K562 (cell line): ENCODE measurements around the gene TLR5. TPM values are rescaled to one million over a fixed set of nuclear protein-coding genes. Genes with fewer than 3 reads are reported as not detected.

Source experiments
- ARID2 ChIP-seq: fragments of 450-650 bp; IDR thresholded peaks from 2 replicates; pipeline ENCODE4 v1.6.1; 2017; ENCODE audit warnings: antibody characterized with exemption, mild to moderate bottlenecking
- FOXJ3 ChIP-seq: sonication (generic); formaldehyde crosslinking; IDR thresholded peaks from 2 replicates; pipeline ENCODE4 v1.4.0; 2020; ENCODE audit warnings: mild to moderate bottlenecking, missing genetic modification reagents
- JUN ChIP-seq, 2 experiments: sonication (generic) in 1 of 2; formaldehyde crosslinking in 1 of 2; IDR thresholded peaks; 2 replicates each; pipeline versions ENCODE4 v1.6.1 to v1.8.0; 2012 to 2022; ENCODE audit warnings: borderline replicate concordance in 2 of 2, mild to moderate bottlenecking in 2 of 2, improper control_type of control experiment in 1 of 2, low read depth in 1 of 2, low read length in 1 of 2, missing genetic modification reagents in 1 of 2
- KHSRP ChIP-seq: fragments of 450-650 bp; IDR thresholded peaks from 2 replicates; pipeline ENCODE4 v1.6.1; 2017
- L3MBTL2 ChIP-seq: fragments of 450-650 bp; IDR thresholded peaks from 2 replicates; pipeline ENCODE4 v1.6.1; 2016; ENCODE audit warnings: mild to moderate bottlenecking, moderate library complexity
- POLR2G ChIP-seq: fragments of 200-400 bp; formaldehyde crosslinking; IDR thresholded peaks from 2 replicates; pipeline ENCODE4 v1.6.1; 2017; ENCODE audit warnings: low read depth, mild to moderate bottlenecking, antibody characterized with exemption, low read length, moderate library complexity
- RCOR1 ChIP-seq, 2 experiments: IDR thresholded peaks; 2 replicates each; pipeline ENCODE4 v1.6.1; 2012; ENCODE audit warnings: low read depth in 2 of 2, low read length in 2 of 2, borderline replicate concordance in 1 of 2, improper control_type of control experiment in 1 of 2
- polyA plus RNA-seq, 8 experiments: library from polyadenylated mRNA; depleted of rRNA in 4 of 8; stranded (reverse) in 5 of 8; unstranded in 3 of 8; fragments of >200 nt; fragmentation: Nextera tagmentation in 2 of 8; fragmentation: Illumina TruSeq in 1 of 8; extraction: Ambion mirVana in 2 of 8; extraction: Trizol in 1 of 8; gene quantifications; 2 replicates each; pipeline versions ENCODE4 v1.2.1 to v1.2.3, GENCODE V29; 2011 to 2014; ENCODE audit warnings: inconsistent platforms in 1 of 8, missing spikeins in 1 of 8
- total RNA-seq, 7 experiments: library from RNA; depleted of rRNA in 6 of 7; stranded (reverse); fragments of >200 nt in 6 of 7; fragmentation: Illumina TruSeq in 2 of 7; extraction: Trizol in 2 of 7; gene quantifications; 2 replicates each; pipeline versions ENCODE4 v1.2.1 to v1.2.3, GENCODE V29; 2011 to 2021; ENCODE audit warnings: low replicate concordance in 1 of 7
- TF ChIP-seq, protein P1 (sequence below): fragments of 450-650 bp; conservative IDR thresholded peaks from 2 replicates; pipeline ENCODE4 v1.6.1; 2016; ENCODE audit warnings: missing genetic modification characterization, low read depth, mild to moderate bottlenecking, control low read depth, missing compliant biosample characterization
- TF ChIP-seq, protein P2 (sequence below), 2 experiments: IDR thresholded peaks; 2 replicates each; pipeline ENCODE4 v1.6.1; 2012; ENCODE audit warnings: improper control_type of control experiment in 2 of 2, low read depth in 2 of 2, low read length in 2 of 2, borderline replicate concordance in 1 of 2
- TF ChIP-seq, protein P3 (sequence below): fragments of 450-650 bp; IDR thresholded peaks from 2 replicates; pipeline ENCODE4 v1.6.1; 2016; ENCODE audit warnings: mild to moderate bottlenecking, moderate library complexity

Gene TLR5
- total and polyA plus RNA-seq, 9 of the 15 experiments (the other 6 are each of a cell fraction or from before 2014, with no cell fraction given) = 0.93 to 7.4 (median 1.9) TPM

DNA sequence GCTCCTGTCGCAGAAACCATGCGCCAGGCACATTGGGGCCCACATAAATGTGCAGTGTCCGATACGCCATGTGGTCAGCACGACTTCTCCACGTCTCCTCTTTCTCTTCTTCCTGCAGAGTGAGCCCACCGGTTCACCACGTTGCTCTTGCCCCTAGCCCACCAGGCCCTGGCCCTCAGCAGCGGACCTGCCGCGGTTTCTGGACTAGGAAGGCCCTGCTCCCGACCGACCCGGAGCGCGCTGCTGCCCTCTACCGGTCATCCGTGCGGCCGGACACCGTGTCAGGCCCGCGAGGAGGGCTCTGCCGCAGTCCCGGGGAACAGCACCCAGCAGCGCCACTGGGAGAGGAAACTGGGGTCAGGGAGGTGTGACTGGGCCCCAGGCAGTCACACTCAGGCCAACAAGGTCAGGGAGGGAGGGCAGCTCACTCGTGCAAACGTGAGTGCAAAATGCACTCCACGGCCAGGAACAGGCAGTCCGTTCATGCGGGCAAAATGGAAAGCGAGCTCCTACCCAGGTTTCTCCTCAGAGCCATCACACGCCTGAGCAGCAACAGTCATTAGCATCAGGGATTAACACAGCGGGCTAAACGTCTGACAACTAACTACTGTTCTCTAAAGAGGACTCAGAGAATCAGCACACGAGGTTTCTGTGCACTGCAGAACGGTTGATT lies 13.7 kb downstream of the TLR5 start (continued):
- TF ChIP-seq POLR2G (0 out of 2 replicates have a peak, but pooled peaks have one; percentile 28), L3MBTL2 (peak; percentile 54; the same call in 1 of the 2 replicates), RCOR1 (IDR thresholded peaks at IDR 0.05; ENCODE audit: borderline replicate concordance in 1 of 2, low read depth in 2 of 2, low read length in 2 of 2) (0 out of 4 replicates have a peak, but pooled peaks of 1 of the 2 experiments have one; percentile 9), ARID2 (no peak), JUN (IDR thresholded peaks at IDR 0.05; ENCODE audit: borderline replicate concordance, low read depth, low read length) (no peak), JUN (CRISPR knock-in tag; IDR thresholded peaks at IDR 0.05; ENCODE audit: borderline replicate concordance) (no peak), FOXJ3 (CRISPR knock-in tag) (no peak), KHSRP (no peak)
- TF ChIP-seq, protein P1, sequence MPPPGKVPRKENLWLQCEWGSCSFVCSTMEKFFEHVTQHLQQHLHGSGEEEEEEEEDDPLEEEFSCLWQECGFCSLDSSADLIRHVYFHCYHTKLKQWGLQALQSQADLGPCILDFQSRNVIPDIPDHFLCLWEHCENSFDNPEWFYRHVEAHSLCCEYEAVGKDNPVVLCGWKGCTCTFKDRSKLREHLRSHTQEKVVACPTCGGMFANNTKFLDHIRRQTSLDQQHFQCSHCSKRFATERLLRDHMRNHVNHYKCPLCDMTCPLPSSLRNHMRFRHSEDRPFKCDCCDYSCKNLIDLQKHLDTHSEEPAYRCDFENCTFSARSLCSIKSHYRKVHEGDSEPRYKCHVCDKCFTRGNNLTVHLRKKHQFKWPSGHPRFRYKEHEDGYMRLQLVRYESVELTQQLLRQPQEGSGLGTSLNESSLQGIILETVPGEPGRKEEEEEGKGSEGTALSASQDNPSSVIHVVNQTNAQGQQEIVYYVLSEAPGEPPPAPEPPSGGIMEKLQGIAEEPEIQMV = peak; percentile 65; the same call in 1 of the 2 replicates
- TF ChIP-seq, protein P2, sequence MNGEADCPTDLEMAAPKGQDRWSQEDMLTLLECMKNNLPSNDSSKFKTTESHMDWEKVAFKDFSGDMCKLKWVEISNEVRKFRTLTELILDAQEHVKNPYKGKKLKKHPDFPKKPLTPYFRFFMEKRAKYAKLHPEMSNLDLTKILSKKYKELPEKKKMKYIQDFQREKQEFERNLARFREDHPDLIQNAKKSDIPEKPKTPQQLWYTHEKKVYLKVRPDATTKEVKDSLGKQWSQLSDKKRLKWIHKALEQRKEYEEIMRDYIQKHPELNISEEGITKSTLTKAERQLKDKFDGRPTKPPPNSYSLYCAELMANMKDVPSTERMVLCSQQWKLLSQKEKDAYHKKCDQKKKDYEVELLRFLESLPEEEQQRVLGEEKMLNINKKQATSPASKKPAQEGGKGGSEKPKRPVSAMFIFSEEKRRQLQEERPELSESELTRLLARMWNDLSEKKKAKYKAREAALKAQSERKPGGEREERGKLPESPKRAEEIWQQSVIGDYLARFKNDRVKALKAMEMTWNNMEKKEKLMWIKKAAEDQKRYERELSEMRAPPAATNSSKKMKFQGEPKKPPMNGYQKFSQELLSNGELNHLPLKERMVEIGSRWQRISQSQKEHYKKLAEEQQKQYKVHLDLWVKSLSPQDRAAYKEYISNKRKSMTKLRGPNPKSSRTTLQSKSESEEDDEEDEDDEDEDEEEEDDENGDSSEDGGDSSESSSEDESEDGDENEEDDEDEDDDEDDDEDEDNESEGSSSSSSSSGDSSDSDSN (IDR thresholded peaks at IDR 0.05; ENCODE audit: borderline replicate concordance in 1 of 2, low read depth in 2 of 2, low read length in 2 of 2) = peak in 1 of 2 experiments; percentile 63; a peak in 1 of 4 replicates
- TF ChIP-seq, protein P3, sequence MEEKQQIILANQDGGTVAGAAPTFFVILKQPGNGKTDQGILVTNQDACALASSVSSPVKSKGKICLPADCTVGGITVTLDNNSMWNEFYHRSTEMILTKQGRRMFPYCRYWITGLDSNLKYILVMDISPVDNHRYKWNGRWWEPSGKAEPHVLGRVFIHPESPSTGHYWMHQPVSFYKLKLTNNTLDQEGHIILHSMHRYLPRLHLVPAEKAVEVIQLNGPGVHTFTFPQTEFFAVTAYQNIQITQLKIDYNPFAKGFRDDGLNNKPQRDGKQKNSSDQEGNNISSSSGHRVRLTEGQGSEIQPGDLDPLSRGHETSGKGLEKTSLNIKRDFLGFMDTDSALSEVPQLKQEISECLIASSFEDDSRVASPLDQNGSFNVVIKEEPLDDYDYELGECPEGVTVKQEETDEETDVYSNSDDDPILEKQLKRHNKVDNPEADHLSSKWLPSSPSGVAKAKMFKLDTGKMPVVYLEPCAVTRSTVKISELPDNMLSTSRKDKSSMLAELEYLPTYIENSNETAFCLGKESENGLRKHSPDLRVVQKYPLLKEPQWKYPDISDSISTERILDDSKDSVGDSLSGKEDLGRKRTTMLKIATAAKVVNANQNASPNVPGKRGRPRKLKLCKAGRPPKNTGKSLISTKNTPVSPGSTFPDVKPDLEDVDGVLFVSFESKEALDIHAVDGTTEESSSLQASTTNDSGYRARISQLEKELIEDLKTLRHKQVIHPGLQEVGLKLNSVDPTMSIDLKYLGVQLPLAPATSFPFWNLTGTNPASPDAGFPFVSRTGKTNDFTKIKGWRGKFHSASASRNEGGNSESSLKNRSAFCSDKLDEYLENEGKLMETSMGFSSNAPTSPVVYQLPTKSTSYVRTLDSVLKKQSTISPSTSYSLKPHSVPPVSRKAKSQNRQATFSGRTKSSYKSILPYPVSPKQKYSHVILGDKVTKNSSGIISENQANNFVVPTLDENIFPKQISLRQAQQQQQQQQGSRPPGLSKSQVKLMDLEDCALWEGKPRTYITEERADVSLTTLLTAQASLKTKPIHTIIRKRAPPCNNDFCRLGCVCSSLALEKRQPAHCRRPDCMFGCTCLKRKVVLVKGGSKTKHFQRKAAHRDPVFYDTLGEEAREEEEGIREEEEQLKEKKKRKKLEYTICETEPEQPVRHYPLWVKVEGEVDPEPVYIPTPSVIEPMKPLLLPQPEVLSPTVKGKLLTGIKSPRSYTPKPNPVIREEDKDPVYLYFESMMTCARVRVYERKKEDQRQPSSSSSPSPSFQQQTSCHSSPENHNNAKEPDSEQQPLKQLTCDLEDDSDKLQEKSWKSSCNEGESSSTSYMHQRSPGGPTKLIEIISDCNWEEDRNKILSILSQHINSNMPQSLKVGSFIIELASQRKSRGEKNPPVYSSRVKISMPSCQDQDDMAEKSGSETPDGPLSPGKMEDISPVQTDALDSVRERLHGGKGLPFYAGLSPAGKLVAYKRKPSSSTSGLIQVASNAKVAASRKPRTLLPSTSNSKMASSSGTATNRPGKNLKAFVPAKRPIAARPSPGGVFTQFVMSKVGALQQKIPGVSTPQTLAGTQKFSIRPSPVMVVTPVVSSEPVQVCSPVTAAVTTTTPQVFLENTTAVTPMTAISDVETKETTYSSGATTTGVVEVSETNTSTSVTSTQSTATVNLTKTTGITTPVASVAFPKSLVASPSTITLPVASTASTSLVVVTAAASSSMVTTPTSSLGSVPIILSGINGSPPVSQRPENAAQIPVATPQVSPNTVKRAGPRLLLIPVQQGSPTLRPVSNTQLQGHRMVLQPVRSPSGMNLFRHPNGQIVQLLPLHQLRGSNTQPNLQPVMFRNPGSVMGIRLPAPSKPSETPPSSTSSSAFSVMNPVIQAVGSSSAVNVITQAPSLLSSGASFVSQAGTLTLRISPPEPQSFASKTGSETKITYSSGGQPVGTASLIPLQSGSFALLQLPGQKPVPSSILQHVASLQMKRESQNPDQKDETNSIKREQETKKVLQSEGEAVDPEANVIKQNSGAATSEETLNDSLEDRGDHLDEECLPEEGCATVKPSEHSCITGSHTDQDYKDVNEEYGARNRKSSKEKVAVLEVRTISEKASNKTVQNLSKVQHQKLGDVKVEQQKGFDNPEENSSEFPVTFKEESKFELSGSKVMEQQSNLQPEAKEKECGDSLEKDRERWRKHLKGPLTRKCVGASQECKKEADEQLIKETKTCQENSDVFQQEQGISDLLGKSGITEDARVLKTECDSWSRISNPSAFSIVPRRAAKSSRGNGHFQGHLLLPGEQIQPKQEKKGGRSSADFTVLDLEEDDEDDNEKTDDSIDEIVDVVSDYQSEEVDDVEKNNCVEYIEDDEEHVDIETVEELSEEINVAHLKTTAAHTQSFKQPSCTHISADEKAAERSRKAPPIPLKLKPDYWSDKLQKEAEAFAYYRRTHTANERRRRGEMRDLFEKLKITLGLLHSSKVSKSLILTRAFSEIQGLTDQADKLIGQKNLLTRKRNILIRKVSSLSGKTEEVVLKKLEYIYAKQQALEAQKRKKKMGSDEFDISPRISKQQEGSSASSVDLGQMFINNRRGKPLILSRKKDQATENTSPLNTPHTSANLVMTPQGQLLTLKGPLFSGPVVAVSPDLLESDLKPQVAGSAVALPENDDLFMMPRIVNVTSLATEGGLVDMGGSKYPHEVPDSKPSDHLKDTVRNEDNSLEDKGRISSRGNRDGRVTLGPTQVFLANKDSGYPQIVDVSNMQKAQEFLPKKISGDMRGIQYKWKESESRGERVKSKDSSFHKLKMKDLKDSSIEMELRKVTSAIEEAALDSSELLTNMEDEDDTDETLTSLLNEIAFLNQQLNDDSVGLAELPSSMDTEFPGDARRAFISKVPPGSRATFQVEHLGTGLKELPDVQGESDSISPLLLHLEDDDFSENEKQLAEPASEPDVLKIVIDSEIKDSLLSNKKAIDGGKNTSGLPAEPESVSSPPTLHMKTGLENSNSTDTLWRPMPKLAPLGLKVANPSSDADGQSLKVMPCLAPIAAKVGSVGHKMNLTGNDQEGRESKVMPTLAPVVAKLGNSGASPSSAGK = peak; percentile 65; the same call in 1 of the 2 replicates
